ENCODE data around the gene AMER3.

Gene AMER3

GRCh38 chr2:130756053-130756873 is 923 bp downstream of the AMER3 start:
- DNase-seq (ENCODE audit: low read depth in 2 of 2): no peak

GRCh38 chr2:130756874-130757668 is 1.7 kb downstream of the AMER3 start:
- DNase-seq (ENCODE audit: low read depth in 2 of 2): no peak

GRCh38 chr2:130759906-130760753 is 4.8 kb downstream of the AMER3 start:
- DNase-seq (ENCODE audit: low read depth in 2 of 2): no peak

GRCh38 chr2:130760754-130761751 is 5.7 kb downstream of the AMER3 start:
- DNase-seq (ENCODE audit: low read depth in 2 of 2): no peak

GRCh38 chr2:130762031-130762909 is 6.9 kb downstream of the AMER3 start:
- DNase-seq (ENCODE audit: low read depth in 2 of 2): no peak

GRCh38 chr2:130762910-130763385 is 7.6 kb downstream of the AMER3 start:
- no peak for DNase-seq (ENCODE audit: low read depth in 2 of 2)

- no peak for DNase-seq (ENCODE audit: low read depth in 2 of 2)
Observed at GRCh38 chr2:130763405-130763804, 8.1 kb downstream of the AMER3 start.

GRCh38 chr2:130764035-130764820 is 8.9 kb downstream of the AMER3 start:
- no peak for DNase-seq (ENCODE audit: low read depth in 2 of 2)

- no peak for DNase-seq (ENCODE audit: low read depth in 2 of 2)
Observed at GRCh38 chr2:130764821-130765115, 9.4 kb downstream of the AMER3 start.

GRCh38 chr2:130765464-130765863 is 10.1 kb downstream of the AMER3 start:
- no peak for DNase-seq (ENCODE audit: low read depth in 2 of 2)

GRCh38 chr2:130766037-130766436 is 10.7 kb downstream of the AMER3 start:
- DNase-seq (ENCODE audit: low read depth in 2 of 2): no peak

GRCh38 chr2:130766711-130767407 is 11.5 kb downstream of the AMER3 start:
- DNase-seq (ENCODE audit: low read depth in 2 of 2): no peak

GRCh38 chr2:130767408-130767775 is 12.1 kb downstream of the AMER3 start:
- no peak for DNase-seq (ENCODE audit: low read depth in 2 of 2)

GRCh38 chr2:130768191-130768855 is 13.0 kb downstream of the AMER3 start:
- no peak for DNase-seq (ENCODE audit: low read depth in 2 of 2)

GRCh38 chr2:130769343-130769907 is 14.1 kb downstream of the AMER3 start:
- DNase-seq (ENCODE audit: low read depth in 2 of 2): no peak

- DNase-seq (ENCODE audit: low read depth in 2 of 2): no peak
Observed at GRCh38 chr2:130776550-130776949, 21.2 kb downstream of the AMER3 start.

GRCh38 chr2:130778781-130779180 is 23.4 kb downstream of the AMER3 start:
- DNase-seq (ENCODE audit: low read depth in 2 of 2): no peak
